ENCODE data around the gene ZFR.

DNA sequence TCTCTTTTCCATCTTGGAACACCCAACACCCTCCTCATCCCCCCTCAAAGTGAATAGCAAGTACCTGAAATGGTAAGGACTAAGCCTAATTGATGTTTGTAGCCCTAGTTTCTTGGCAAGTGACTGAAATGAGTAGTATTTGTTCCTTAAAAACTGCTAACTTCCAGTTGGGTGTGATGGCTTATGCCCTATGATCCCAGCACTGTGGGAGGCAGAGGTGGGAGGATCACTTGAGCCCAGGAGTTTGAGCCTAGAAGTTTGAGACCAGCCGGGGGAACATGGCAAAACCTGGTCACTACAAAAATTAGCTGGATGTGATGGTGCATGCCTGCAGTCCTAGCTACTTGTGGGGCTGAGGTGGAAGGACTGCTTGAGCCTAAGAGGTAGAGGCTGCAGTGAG is 44.1 kb downstream of the ZFR start:
- TF ChIP-seq, protein P1, sequence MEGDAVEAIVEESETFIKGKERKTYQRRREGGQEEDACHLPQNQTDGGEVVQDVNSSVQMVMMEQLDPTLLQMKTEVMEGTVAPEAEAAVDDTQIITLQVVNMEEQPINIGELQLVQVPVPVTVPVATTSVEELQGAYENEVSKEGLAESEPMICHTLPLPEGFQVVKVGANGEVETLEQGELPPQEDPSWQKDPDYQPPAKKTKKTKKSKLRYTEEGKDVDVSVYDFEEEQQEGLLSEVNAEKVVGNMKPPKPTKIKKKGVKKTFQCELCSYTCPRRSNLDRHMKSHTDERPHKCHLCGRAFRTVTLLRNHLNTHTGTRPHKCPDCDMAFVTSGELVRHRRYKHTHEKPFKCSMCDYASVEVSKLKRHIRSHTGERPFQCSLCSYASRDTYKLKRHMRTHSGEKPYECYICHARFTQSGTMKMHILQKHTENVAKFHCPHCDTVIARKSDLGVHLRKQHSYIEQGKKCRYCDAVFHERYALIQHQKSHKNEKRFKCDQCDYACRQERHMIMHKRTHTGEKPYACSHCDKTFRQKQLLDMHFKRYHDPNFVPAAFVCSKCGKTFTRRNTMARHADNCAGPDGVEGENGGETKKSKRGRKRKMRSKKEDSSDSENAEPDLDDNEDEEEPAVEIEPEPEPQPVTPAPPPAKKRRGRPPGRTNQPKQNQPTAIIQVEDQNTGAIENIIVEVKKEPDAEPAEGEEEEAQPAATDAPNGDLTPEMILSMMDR (IDR thresholded peaks at IDR 0.05): no peak
- TF ChIP-seq, protein P2, sequence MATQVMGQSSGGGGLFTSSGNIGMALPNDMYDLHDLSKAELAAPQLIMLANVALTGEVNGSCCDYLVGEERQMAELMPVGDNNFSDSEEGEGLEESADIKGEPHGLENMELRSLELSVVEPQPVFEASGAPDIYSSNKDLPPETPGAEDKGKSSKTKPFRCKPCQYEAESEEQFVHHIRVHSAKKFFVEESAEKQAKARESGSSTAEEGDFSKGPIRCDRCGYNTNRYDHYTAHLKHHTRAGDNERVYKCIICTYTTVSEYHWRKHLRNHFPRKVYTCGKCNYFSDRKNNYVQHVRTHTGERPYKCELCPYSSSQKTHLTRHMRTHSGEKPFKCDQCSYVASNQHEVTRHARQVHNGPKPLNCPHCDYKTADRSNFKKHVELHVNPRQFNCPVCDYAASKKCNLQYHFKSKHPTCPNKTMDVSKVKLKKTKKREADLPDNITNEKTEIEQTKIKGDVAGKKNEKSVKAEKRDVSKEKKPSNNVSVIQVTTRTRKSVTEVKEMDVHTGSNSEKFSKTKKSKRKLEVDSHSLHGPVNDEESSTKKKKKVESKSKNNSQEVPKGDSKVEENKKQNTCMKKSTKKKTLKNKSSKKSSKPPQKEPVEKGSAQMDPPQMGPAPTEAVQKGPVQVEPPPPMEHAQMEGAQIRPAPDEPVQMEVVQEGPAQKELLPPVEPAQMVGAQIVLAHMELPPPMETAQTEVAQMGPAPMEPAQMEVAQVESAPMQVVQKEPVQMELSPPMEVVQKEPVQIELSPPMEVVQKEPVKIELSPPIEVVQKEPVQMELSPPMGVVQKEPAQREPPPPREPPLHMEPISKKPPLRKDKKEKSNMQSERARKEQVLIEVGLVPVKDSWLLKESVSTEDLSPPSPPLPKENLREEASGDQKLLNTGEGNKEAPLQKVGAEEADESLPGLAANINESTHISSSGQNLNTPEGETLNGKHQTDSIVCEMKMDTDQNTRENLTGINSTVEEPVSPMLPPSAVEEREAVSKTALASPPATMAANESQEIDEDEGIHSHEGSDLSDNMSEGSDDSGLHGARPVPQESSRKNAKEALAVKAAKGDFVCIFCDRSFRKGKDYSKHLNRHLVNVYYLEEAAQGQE (IDR thresholded peaks at IDR 0.05; ENCODE audit: insufficient read depth in 1 of 2, low read depth in 2 of 2, low read length in 1 of 2): no peak
- TF ChIP-seq POLR2AphosphoS5 (IDR thresholded peaks at IDR 0.05; ENCODE audit: low read depth, low read length): no peak
- no peak for TF ChIP-seq SIN3A (IDR thresholded peaks at IDR 0.05; ENCODE audit: borderline replicate concordance, insufficient read depth, low read depth, low read length)
- no peak for TF ChIP-seq TCF7L2 (IDR thresholded peaks at IDR 0.05; ENCODE audit: low read depth, low read length)

Data from Panc1 (cell line).